GM12878 (cell line): ENCODE data around the gene PCSK1N. TPM values are rescaled to one million over a fixed set of nuclear protein-coding genes. Genes with fewer than 3 reads are reported as not detected.

Experiments used
- ATAC-seq: fragments of 200-7000 bp; cut with Tn5 transposase; 3 replicates; pipeline ENCODE4 v1.9.1; 2020; ENCODE audit warnings: mild to moderate bottlenecking, moderate library complexity
- BruUV-seq: library from RNA; stranded (reverse); fragments of 400-500 nt; replicated peaks from 2 replicates; lab custom pipeline; 2021; lab: Mats Ljungman, UMichigan
- CTCF ChIA-PET: fragments of 300-600 bp; sonication (Branson Sonifier 250); formaldehyde crosslinking; extraction: SDS; loops from one replicate; lab custom pipeline; 2021; ENCODE audit warnings: inconsistent platforms; lab: Yijun Ruan, JAX
- POLR2A ChIA-PET: fragments of 350-600 bp; formaldehyde crosslinking; extraction: SDS; loops from one replicate; lab custom pipeline; 2021; ENCODE audit warnings: inconsistent platforms; lab: Charles Lee
- RAD21 ChIA-PET: fragments of 300-600 bp; sonication (Branson Sonifier 250); formaldehyde crosslinking; loops from one replicate; lab custom pipeline; 2023; ENCODE audit warnings: antibody characterized with exemption; ENCODE audit not compliant: unreplicated experiment; lab: Charles Lee
- SMC1A ChIA-PET: fragments of 300-600 bp; sonication (Branson Sonifier 250); formaldehyde crosslinking; loops from one replicate; lab custom pipeline; 2023; ENCODE audit not compliant: unreplicated experiment, uncharacterized antibody; lab: Charles Lee
- DNase-seq: peaks from one replicate; pipeline ENCODE4 v3.0.0-alpha.2; 2011; ENCODE audit warnings: low read depth, low spot score
- FAIRE-seq: peaks from 3 replicates; lab custom pipeline; 2011; peaks lifted over from hg19 to GRCh38; lab: Jason Lieb, UNC
- H2AFZ ChIP-seq: 2 replicates; pipeline ENCODE4 v1.6.0; 2011; ENCODE audit warnings: low read depth, low read length, control low read depth; ENCODE audit not compliant: control insufficient read depth
- H3K27ac ChIP-seq: 2 replicates; pipeline ENCODE4 v1.5.1; 2011; ENCODE audit warnings: control low read depth; ENCODE audit not compliant: control insufficient read depth, insufficient read depth
- H3K27me3 ChIP-seq, 2 experiments: replicated peaks in 1 of 2; 2 replicates each; pipeline versions ENCODE4 v1.6.0 to v1.6.1; 2011; ENCODE audit warnings: low read length in 1 of 2; ENCODE audit not compliant: control insufficient read depth in 2 of 2, insufficient read depth in 2 of 2
- H3K36me3 ChIP-seq, 2 experiments: 2 replicates each; pipeline ENCODE4 v1.5.1; 2011; ENCODE audit warnings: low read length in 1 of 2; ENCODE audit not compliant: control insufficient read depth in 2 of 2, insufficient read depth in 2 of 2
- H3K4me1 ChIP-seq: 2 replicates; pipeline ENCODE4 v1.6.1; 2011; ENCODE audit warnings: mild to moderate bottlenecking, low read length, moderate library complexity, mixed read lengths; ENCODE audit not compliant: control insufficient read depth, insufficient read depth
- H3K4me2 ChIP-seq: 2 replicates; pipeline ENCODE4 v1.6.0; 2011; ENCODE audit warnings: control low read depth; ENCODE audit not compliant: control insufficient read depth, insufficient read depth
- H3K4me3 ChIP-seq: fragments of 200-600 bp; sonication (generic); 2 replicates; pipeline ENCODE4 v1.5.1; 2016
- H3K79me2 ChIP-seq: 2 replicates; pipeline ENCODE4 v1.6.0; 2011; ENCODE audit warnings: low read length; ENCODE audit not compliant: control insufficient read depth, insufficient read depth
- H3K9ac ChIP-seq: 2 replicates; pipeline ENCODE4 v1.8.0; 2011; ENCODE audit warnings: low read length, control low read depth, mixed read lengths; ENCODE audit not compliant: control insufficient read depth, insufficient read depth
- H3K9me3 ChIP-seq: replicated peaks from 3 replicates; pipeline ENCODE4 v1.5.1; 2011; ENCODE audit warnings: mild to moderate bottlenecking, low read length; ENCODE audit not compliant: control insufficient read depth, insufficient read depth
- H4K20me1 ChIP-seq: 2 replicates; pipeline ENCODE4 v1.6.0; 2011; ENCODE audit not compliant: control insufficient read depth, insufficient read depth
- HDAC6 ChIP-seq: fragments of 200-600 bp; sonication (generic); IDR thresholded peaks from one replicate; pipeline ENCODE4 v1.8.0; 2017; ENCODE audit warnings: antibody characterized with exemption; ENCODE audit not compliant: unreplicated experiment
- POLR2AphosphoS5 ChIP-seq: IDR thresholded peaks from 2 replicates; pipeline ENCODE4 v1.6.1; 2011; ENCODE audit warnings: mild to moderate bottlenecking, low read length, inconsistent platforms
- POU2F2 ChIP-seq: IDR thresholded peaks from 3 replicates; pipeline ENCODE4 v1.6.1; 2011; ENCODE audit warnings: low read depth, mild to moderate bottlenecking, low read length, borderline replicate concordance
- PRDM15 ChIP-seq: fragments of 450-650 bp; formaldehyde crosslinking; IDR thresholded peaks from 2 replicates; pipeline ENCODE4 v1.4.0; 2020; ENCODE audit warnings: mild to moderate bottlenecking, moderate library complexity
- TBL1XR1 ChIP-seq: IDR thresholded peaks from 2 replicates; pipeline ENCODE4 v1.6.1; 2012; ENCODE audit warnings: low read depth, low read length, improper control_type of control experiment
- WGBS: methylation state at CpG from one replicate; pipeline ENCODE4 v1.1.6; 2016; ENCODE audit warnings: low lambda C conversion rate; ENCODE audit not compliant: insufficient replicate concordance, insufficient coverage; ENCODE audit errors: missing lambda C conversion rate; 5-methylcytosine and 5-hydroxymethylcytosine counted together
- in situ Hi-C: fragments of 300-500 bp; cut with MboI; formaldehyde crosslinking; loops from 9 replicates; pipeline ENCODE4 v1.14.3; 2018; ENCODE audit warnings: mixed read lengths
- intact Hi-C: fragments of 100-400 bp; cut with micrococcal nuclease; formaldehyde crosslinking; loops from one replicate; pipeline ENCODE4 v1.14.2; 2022; ENCODE audit not compliant: unreplicated experiment
- polyA plus RNA-seq, 11 experiments: library from polyadenylated mRNA; depleted of rRNA in 4 of 11; unstranded in 6 of 11; stranded (reverse) in 5 of 11; fragments of >200 nt; fragmentation: Nextera tagmentation in 4 of 11; fragmentation: Illumina TruSeq in 1 of 11; extraction: Ambion mirVana in 4 of 11; extraction: Trizol in 1 of 11; gene quantifications; 1 replicate in 1 of 11; 2 replicates in 10 of 11; pipeline versions ENCODE4 v1.2.1 to v1.2.3, GENCODE V29; 2011 to 2016; ENCODE audit warnings: inconsistent platforms in 2 of 11, missing spikeins in 2 of 11, low read depth in 1 of 11
- total RNA-seq, 4 experiments: library from RNA; depleted of rRNA in 3 of 4; stranded (reverse); fragments of >200 nt in 3 of 4; fragmentation: Illumina TruSeq in 1 of 4; extraction: Trizol in 1 of 4; gene quantifications; 2 replicates each; pipeline versions ENCODE4 v1.2.1 to v1.2.3, GENCODE V29; 2013 to 2021
- TF ChIP-seq, protein P1 (sequence below): fragments of 450-650 bp; IDR thresholded peaks from 2 replicates; pipeline ENCODE4 v1.6.1; 2016; ENCODE audit warnings: mild to moderate bottlenecking

Gene PCSK1N
- total and polyA plus RNA-seq, 10 of the 15 experiments (the other 5 are each of a cell fraction or from before 2014, with no cell fraction given), result 0.19 TPM; not detected in 9

- SMC1A ChIA-PET, result no interaction called here
- POLR2A ChIA-PET, result no interaction called here
- Histone ChIP-seq H3K79me2 (no peaks in the 10 kb centered on the region), H3K9me3 (no peaks in the 10 kb centered on the region), H3K4me2 (no peak overlapping the region)
- no peak for ATAC-seq
- no peak for TF ChIP-seq HDAC6
- TF ChIP-seq PRDM15 (CRISPR knock-in tag), result no peak
- TF ChIP-seq POU2F2, result no peak
- TF ChIP-seq TBL1XR1, result no peak
- TF ChIP-seq, protein P1, sequence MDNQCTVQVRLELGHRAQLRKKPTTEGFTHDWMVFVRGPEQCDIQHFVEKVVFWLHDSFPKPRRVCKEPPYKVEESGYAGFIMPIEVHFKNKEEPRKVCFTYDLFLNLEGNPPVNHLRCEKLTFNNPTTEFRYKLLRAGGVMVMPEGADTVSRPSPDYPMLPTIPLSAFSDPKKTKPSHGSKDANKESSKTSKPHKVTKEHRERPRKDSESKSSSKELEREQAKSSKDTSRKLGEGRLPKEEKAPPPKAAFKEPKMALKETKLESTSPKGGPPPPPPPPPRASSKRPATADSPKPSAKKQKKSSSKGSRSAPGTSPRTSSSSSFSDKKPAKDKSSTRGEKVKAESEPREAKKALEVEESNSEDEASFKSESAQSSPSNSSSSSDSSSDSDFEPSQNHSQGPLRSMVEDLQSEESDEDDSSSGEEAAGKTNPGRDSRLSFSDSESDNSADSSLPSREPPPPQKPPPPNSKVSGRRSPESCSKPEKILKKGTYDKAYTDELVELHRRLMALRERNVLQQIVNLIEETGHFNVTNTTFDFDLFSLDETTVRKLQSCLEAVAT, result no peak
- no peak for TF ChIP-seq POLR2AphosphoS5
- TF ChIP-seq, all 136 proteins: peak for 0
- ChIA-PET RAD21 (no interaction called here), CTCF (no interaction called here)
- Histone ChIP-seq H2AFZ (no peak overlapping the region), H3K27me3 (no peaks in the 10 kb centered on the region), H4K20me1 (no peaks in the 10 kb centered on the region), H3K27ac (no peak overlapping the region), H3K4me1 (no peaks in the 10 kb centered on the region), H3K4me3 (no peak overlapping the region), H3K36me3 (no peaks in the 10 kb centered on the region), H3K9ac (no peak overlapping the region)
- intact Hi-C loops (no loop called here), in situ Hi-C loops (no loop called here)
- 83% methylated on average over 1 of the region's 1 CpG for WGBS
- FAIRE-seq (no peak), DNase-seq (no peak)
- no TSS peak for BruUV-seq
Measured at GRCh38 chrX:48785186-48785539, 50.2 kb downstream of the PCSK1N start.
